ENCODE data around the gene GNG7.
A peak's percentile ranks its signal among the peaks of the same experiment; 100 is the strongest.

GNG7 gene

GRCh38 chr19:2723345-2723715 is 20.8 kb upstream of the GNG7 start:
- TF ChIP-seq TCF4 (CRISPR knock-in tag; IDR thresholded peaks at IDR 0.05; ENCODE audit: borderline replicate concordance) = no peak
- no peak for TF ChIP-seq POU6F1 (CRISPR knock-in tag; IDR thresholded peaks at IDR 0.05; ENCODE audit: borderline replicate concordance, low read depth)
- TF ChIP-seq ZNF565 (CRISPR knock-in tag; conservative IDR thresholded peaks at IDR 0.05; ENCODE audit: low read depth) = no peak
- no peak for TF ChIP-seq GLIS3 (CRISPR knock-in tag; IDR thresholded peaks at IDR 0.05)
- TF ChIP-seq ZNF70 (CRISPR knock-in tag; IDR thresholded peaks at IDR 0.05) = no peak
- no peak for TF ChIP-seq BACH2 (CRISPR knock-in tag; IDR thresholded peaks at IDR 0.05; ENCODE audit: borderline replicate concordance)
- no peak for TF ChIP-seq ZNF8 (CRISPR knock-in tag; IDR thresholded peaks at IDR 0.05)
- TF ChIP-seq ARNTL (CRISPR knock-in tag; IDR thresholded peaks at IDR 0.05; ENCODE audit: borderline replicate concordance, low read depth) = no peak
- TF ChIP-seq PATZ1 (CRISPR knock-in tag; IDR thresholded peaks at IDR 0.05; ENCODE audit: borderline replicate concordance) = no peak
- ATAC-seq = no peak; the same call in 2 of the 3 replicates

- TF ChIP-seq ZFP3 (CRISPR knock-in tag; IDR thresholded peaks at IDR 0.05) (no peak; the same call in 1 of the 2 replicates), POU6F1 (CRISPR knock-in tag; IDR thresholded peaks at IDR 0.05; ENCODE audit: borderline replicate concordance, low read depth) (no peak), CREB5 (CRISPR knock-in tag; IDR thresholded peaks at IDR 0.05; ENCODE audit: low read depth) (no peak), PATZ1 (CRISPR knock-in tag; IDR thresholded peaks at IDR 0.05; ENCODE audit: borderline replicate concordance) (no peak), TCF4 (CRISPR knock-in tag; IDR thresholded peaks at IDR 0.05; ENCODE audit: borderline replicate concordance) (no peak), ISL1 (CRISPR knock-in tag; IDR thresholded peaks at IDR 0.05) (no peak), CSRNP3 (CRISPR knock-in tag; IDR thresholded peaks at IDR 0.05) (no peak), ARNTL (CRISPR knock-in tag; IDR thresholded peaks at IDR 0.05; ENCODE audit: borderline replicate concordance, low read depth) (no peak), CSDC2 (CRISPR knock-in tag; IDR thresholded peaks at IDR 0.05) (no peak), TSHZ2 (CRISPR knock-in tag; IDR thresholded peaks at IDR 0.05) (no peak), PPARA (CRISPR knock-in tag; IDR thresholded peaks at IDR 0.05; ENCODE audit: borderline replicate concordance) (no peak), RARB (CRISPR knock-in tag; IDR thresholded peaks at IDR 0.05) (no peak), ZNF565 (CRISPR knock-in tag; conservative IDR thresholded peaks at IDR 0.05; ENCODE audit: low read depth) (no peak), OSR1 (CRISPR knock-in tag; IDR thresholded peaks at IDR 0.05) (no peak), ZC3H10 (CRISPR knock-in tag; IDR thresholded peaks at IDR 0.05) (no peak), ZNF70 (CRISPR knock-in tag; IDR thresholded peaks at IDR 0.05) (no peak), BACH2 (CRISPR knock-in tag; IDR thresholded peaks at IDR 0.05; ENCODE audit: borderline replicate concordance) (no peak), TOX (CRISPR knock-in tag; IDR thresholded peaks at IDR 0.05; ENCODE audit: borderline replicate concordance) (no peak), ZNF8 (CRISPR knock-in tag; IDR thresholded peaks at IDR 0.05) (no peak)
- ATAC-seq = peak; percentile 91
These were observed 20.2 kb upstream of the GNG7 start for GRCh38 chr19:2722541-2723344.
